Endothelial cell of umbilical vein (primary cell): ENCODE results near the gene MYO18A. TPM values are rescaled to one million over a fixed set of nuclear protein-coding genes. Genes with fewer than 3 reads are reported as not detected.

Experiments
- BruUV-seq: library from RNA; stranded (reverse); fragments of 400-500 nt; replicated peaks from 2 replicates; lab custom pipeline; 2021; lab: Mats Ljungman, UMichigan
- CTCF ChIA-PET: fragments of 300-600, 350-600 bp; sonication (Branson Sonifier 250); formaldehyde crosslinking; loops from one replicate; lab custom pipeline; 2021; ENCODE audit warnings: antibody characterized with exemption, inconsistent platforms; lab: Charles Lee
- POLR2A ChIA-PET: fragments of 300-600, 350-600 bp; sonication (Branson Sonifier 250); formaldehyde crosslinking; loops from one replicate; lab custom pipeline; 2021; ENCODE audit warnings: antibody characterized with exemption, inconsistent platforms; lab: Charles Lee
- DNase-seq: peaks from one replicate; pipeline ENCODE4 v3.0.0-alpha.2; 2011; ENCODE audit warnings: low read depth, low spot score
- FAIRE-seq: peaks from 2 replicates; lab custom pipeline; 2011; peaks lifted over from hg19 to GRCh38; lab: Jason Lieb, UNC
- H2AFZ ChIP-seq: 2 replicates; pipeline ENCODE4 v1.6.0; 2012; ENCODE audit warnings: low read depth, low read length, control low read depth, inconsistent platforms
- H3K27ac ChIP-seq: 2 replicates; pipeline ENCODE4 v1.5.1; 2011; ENCODE audit warnings: low read depth, mild to moderate bottlenecking, control low read depth, low read length, moderate library complexity; ENCODE audit not compliant: insufficient read depth
- H3K27me3 ChIP-seq, 2 experiments: 2 replicates each; pipeline versions ENCODE4 v1.6.0 to v1.6.1; 2011; ENCODE audit warnings: low read length in 2 of 2, mixed read lengths in 1 of 2; ENCODE audit not compliant: control insufficient read depth in 2 of 2, insufficient read depth in 2 of 2
- H3K36me3 ChIP-seq, 2 experiments: 2 replicates in 1 of 2; 3 replicates in 1 of 2; pipeline ENCODE4 v1.5.1; 2011; ENCODE audit warnings: low read length in 2 of 2, mild to moderate bottlenecking in 1 of 2, moderate library complexity in 1 of 2; ENCODE audit not compliant: control insufficient read depth in 2 of 2, insufficient read depth in 2 of 2; ENCODE audit errors: extremely low read depth in 1 of 2
- H3K4me1 ChIP-seq: 3 replicates; pipeline ENCODE4 v1.5.1; 2011; ENCODE audit warnings: mild to moderate bottlenecking, low read length; ENCODE audit not compliant: control insufficient read depth, insufficient read depth; ENCODE audit errors: extremely low read depth
- H3K4me2 ChIP-seq: 2 replicates; pipeline ENCODE4 v1.6.1; 2011; ENCODE audit warnings: low read length, control low read depth, mixed read lengths; ENCODE audit not compliant: insufficient read depth
- H3K4me3 ChIP-seq, 3 experiments: fragments of 200-600 bp in 1 of 3; sonication (generic), shearing (Covaris generic) in 1 of 3; replicated peaks in 1 of 3; 2 replicates each; pipeline ENCODE4 v1.5.1; 2011 to 2016; ENCODE audit warnings: control low read depth in 3 of 3, low read length in 3 of 3, mild to moderate bottlenecking in 2 of 3, inconsistent platforms in 1 of 3, low read depth in 1 of 3, moderate library complexity in 1 of 3; ENCODE audit not compliant: insufficient read depth in 1 of 3
- H3K79me2 ChIP-seq: 2 replicates; pipeline ENCODE4 v1.6.0; 2012; ENCODE audit warnings: low read length, inconsistent platforms; ENCODE audit not compliant: control insufficient read depth, insufficient read depth
- H3K9ac ChIP-seq: replicated peaks from 2 replicates; pipeline ENCODE3; 2011; ENCODE audit warnings: low read length, control low read depth; ENCODE audit not compliant: insufficient read depth; ENCODE audit errors: extremely low read depth
- H3K9me1 ChIP-seq: replicated peaks from 3 replicates; pipeline ENCODE4 v1.6.0; 2011; ENCODE audit warnings: mild to moderate bottlenecking, low read length; ENCODE audit not compliant: control insufficient read depth, insufficient read depth; ENCODE audit errors: extremely low read depth
- H3K9me3 ChIP-seq: replicated peaks from 2 replicates; pipeline ENCODE4 v1.5.1; 2012; ENCODE audit warnings: low read length, inconsistent platforms; ENCODE audit not compliant: control insufficient read depth, insufficient read depth
- H4K20me1 ChIP-seq: replicated peaks from 2 replicates; pipeline ENCODE3; 2011; ENCODE audit warnings: mild to moderate bottlenecking, low read length; ENCODE audit not compliant: control insufficient read depth, insufficient read depth; ENCODE audit errors: extremely low read depth
- CTCF ChIP-seq, 2 donors: IDR thresholded peaks; 1 replicate in 1 of 2; 2 replicates in 1 of 2; pipeline ENCODE4 v1.5.1; 2011; ENCODE audit warnings: low read length in 2 of 2, mild to moderate bottlenecking in 2 of 2, moderate library complexity in 2 of 2, control low read depth in 1 of 2, inconsistent platforms in 1 of 2, low read depth in 1 of 2; ENCODE audit not compliant: insufficient read depth in 1 of 2; ENCODE audit errors: extremely low read depth in 1 of 2
- EZH2 ChIP-seq: IDR thresholded peaks from 2 replicates; pipeline ENCODE4 v1.6.1; 2012; ENCODE audit warnings: borderline replicate concordance, low read depth, mild to moderate bottlenecking, moderate library complexity, low read length, inconsistent platforms; ENCODE audit not compliant: severe bottlenecking
- JUN ChIP-seq: IDR thresholded peaks from 2 replicates; pipeline ENCODE4 v1.6.1; 2011; ENCODE audit warnings: borderline replicate concordance, low read depth; ENCODE audit not compliant: insufficient read length, insufficient read depth
- dilution Hi-C: fragments of 300-500 bp; cut with MboI; formaldehyde crosslinking; loops from one replicate; pipeline ENCODE4 v1.15.0; 2019; ENCODE audit warnings: low sequenced_read_pairs; ENCODE audit not compliant: extremely low pct_ligation_motif_present
- intact Hi-C: fragments of 100-400 bp; cut with micrococcal nuclease; formaldehyde crosslinking; loops from one replicate; pipeline ENCODE4 v1.10.0; 2022
- polyA plus RNA-seq, 4 experiments: library from polyadenylated mRNA; depleted of rRNA in 3 of 4; stranded (reverse) in 3 of 4; unstranded in 1 of 4; fragments of >200 nt; gene quantifications; 2 replicates each; pipeline versions ENCODE4 v1.2.1 to v1.2.3, GENCODE V29; 2011 to 2012; ENCODE audit warnings: missing spikeins in 1 of 4
- total RNA-seq: library from RNA; stranded (reverse); gene quantifications from 2 replicates; pipeline ENCODE4 v1.2.3, GENCODE V29; 2021

MYO18A gene
- total and polyA plus RNA-seq, 2 donors (not counting 3 experiments of a cell fraction or from before 2014, with no cell fraction given), result 3.9 to 28.3 TPM

GRCh38 chr17:29115961-29116803, 64.0 kb downstream of the MYO18A start:
- peak; percentile 76 for FAIRE-seq
- no TSS peak for BruUV-seq

More at GRCh38 chr17:29115961-29116803, 64.0 kb downstream of the MYO18A start:
- Histone ChIP-seq H3K27me3 (no peaks in the 10 kb centered on the region), H4K20me1 (no peaks in the 10 kb centered on the region), H3K79me2 (no peaks in the 10 kb centered on the region), H3K36me3 (peaks cover 0 to 8% of the 10 kb centered on the region in 2 experiments), H3K4me1 (no peaks in the 10 kb centered on the region), H3K9me1 (no peaks in the 10 kb centered on the region), H3K9ac (no peak overlapping the region), H2AFZ (no peak overlapping the region), H3K9me3 (no peaks in the 10 kb centered on the region), H3K27ac (no peak overlapping the region), H3K4me3 (no peak overlapping the region), H3K4me2 (no peak overlapping the region)
- TF ChIP-seq JUN, result no peak
- TF ChIP-seq CTCF (IDR thresholded peaks at IDR 0.05; ENCODE audit: extremely low read depth in 1 of 2, insufficient read depth in 1 of 2, low read depth in 1 of 2, low read length in 2 of 2), result peak; percentile 43 to 64
- TF ChIP-seq EZH2, result no peak
- ChIA-PET POLR2A (no interaction called here), CTCF (interaction anchor here (0.6 to 15.8 kb wide), 60 partner anchors 8 to 469 kb away, joined by 3 to 1079 read pairs (median 8); partner anchors contain the start of genes DHRS13, FAM222B, MYO18A and NEK8)
- dilution Hi-C loops, result no loop called here
- peak; percentile 35 for DNase-seq
- intact Hi-C loops, result no loop called here
